Cerebellar nuclear complex (tissue), 1 donor: ENCODE results near the gene FSD1L.
"Not testable (repeated sequence)": the region's sequence is repeated elsewhere in the genome, so short reads cannot be mapped to it uniquely, and the experiment has no call there.

ENCODE experiments used
- DNase-seq, 2 experiments: peaks; one replicate each; lab custom pipeline; 2025; lab: John Stamatoyannopoulos, UW

The FSD1L gene

GRCh38 chr9:105557804-105558610, 110.2 kb downstream of the FSD1L start, which contains the start of gene FKTN:
TSS of gene FKTN (plus strand) at chr9:105558131. CDS start at chr9:105575033, 16,902 bp downstream.
- peak; percentile 3 to 55 for DNase-seq

- DNase-seq: no peak
Observed at GRCh38 chr9:105572455-105572854, 124.6 kb downstream of the FSD1L start.

GRCh38 chr9:105579952-105580351, 132.1 kb downstream of the FSD1L start:
- DNase-seq: not testable (repeated sequence)

GRCh38 chr9:105581550-105581949, 133.7 kb downstream of the FSD1L start:
- not testable (repeated sequence) for DNase-seq

DNA sequence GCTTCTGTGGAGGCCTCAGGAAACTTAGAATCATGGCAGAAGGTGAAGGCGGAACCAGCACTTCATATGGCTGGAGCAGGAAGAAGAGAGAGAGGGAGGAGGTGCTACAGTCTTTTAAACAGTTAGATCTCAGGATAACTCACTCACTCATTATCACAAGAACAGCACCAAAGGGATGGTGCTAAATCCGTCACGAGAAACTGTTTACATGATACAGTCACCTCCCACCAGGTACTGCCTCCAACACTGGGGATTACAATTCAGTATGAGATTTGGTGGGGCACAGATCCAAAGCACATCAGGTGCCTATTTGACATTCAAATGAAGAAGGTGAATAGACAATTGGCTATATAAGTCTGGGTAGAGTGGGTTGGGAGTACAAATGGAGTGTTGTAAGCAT, 145.3 kb downstream of the FSD1L start:
- DNase-seq: no peak
